Endothelial cell of umbilical vein (primary cell): ENCODE results near the gene THAP3. TPM values are rescaled to one million over a fixed set of nuclear protein-coding genes. Genes with fewer than 3 reads are reported as not detected.

Source experiments
- BruUV-seq: library from RNA; stranded (reverse); fragments of 400-500 nt; replicated peaks from 2 replicates; lab custom pipeline; 2021; lab: Mats Ljungman, UMichigan
- CTCF ChIA-PET: fragments of 300-600, 350-600 bp; sonication (Branson Sonifier 250); formaldehyde crosslinking; loops from one replicate; lab custom pipeline; 2021; ENCODE audit warnings: antibody characterized with exemption, inconsistent platforms; lab: Charles Lee
- POLR2A ChIA-PET: fragments of 300-600, 350-600 bp; sonication (Branson Sonifier 250); formaldehyde crosslinking; loops from one replicate; lab custom pipeline; 2021; ENCODE audit warnings: antibody characterized with exemption, inconsistent platforms; lab: Charles Lee
- DNase-seq: peaks from one replicate; pipeline ENCODE4 v3.0.0-alpha.2; 2011; ENCODE audit warnings: low read depth, low spot score
- FAIRE-seq: peaks from 2 replicates; lab custom pipeline; 2011; peaks lifted over from hg19 to GRCh38; lab: Jason Lieb, UNC
- H2AFZ ChIP-seq: 2 replicates; pipeline ENCODE4 v1.6.0; 2012; ENCODE audit warnings: low read depth, low read length, control low read depth, inconsistent platforms
- H3K27ac ChIP-seq: 2 replicates; pipeline ENCODE4 v1.5.1; 2011; ENCODE audit warnings: low read depth, mild to moderate bottlenecking, control low read depth, low read length, moderate library complexity; ENCODE audit not compliant: insufficient read depth
- H3K27me3 ChIP-seq, 2 experiments: 2 replicates each; pipeline versions ENCODE4 v1.6.0 to v1.6.1; 2011; ENCODE audit warnings: low read length in 2 of 2, mixed read lengths in 1 of 2; ENCODE audit not compliant: control insufficient read depth in 2 of 2, insufficient read depth in 2 of 2
- H3K36me3 ChIP-seq, 2 experiments: 2 replicates in 1 of 2; 3 replicates in 1 of 2; pipeline ENCODE4 v1.5.1; 2011; ENCODE audit warnings: low read length in 2 of 2, mild to moderate bottlenecking in 1 of 2, moderate library complexity in 1 of 2; ENCODE audit not compliant: control insufficient read depth in 2 of 2, insufficient read depth in 2 of 2; ENCODE audit errors: extremely low read depth in 1 of 2
- H3K4me1 ChIP-seq: 3 replicates; pipeline ENCODE4 v1.5.1; 2011; ENCODE audit warnings: mild to moderate bottlenecking, low read length; ENCODE audit not compliant: control insufficient read depth, insufficient read depth; ENCODE audit errors: extremely low read depth
- H3K4me2 ChIP-seq: 2 replicates; pipeline ENCODE4 v1.6.1; 2011; ENCODE audit warnings: low read length, control low read depth, mixed read lengths; ENCODE audit not compliant: insufficient read depth
- H3K4me3 ChIP-seq, 3 experiments: fragments of 200-600 bp in 1 of 3; sonication (generic), shearing (Covaris generic) in 1 of 3; replicated peaks in 1 of 3; 2 replicates each; pipeline ENCODE4 v1.5.1; 2011 to 2016; ENCODE audit warnings: control low read depth in 3 of 3, low read length in 3 of 3, mild to moderate bottlenecking in 2 of 3, inconsistent platforms in 1 of 3, low read depth in 1 of 3, moderate library complexity in 1 of 3; ENCODE audit not compliant: insufficient read depth in 1 of 3
- H3K79me2 ChIP-seq: 2 replicates; pipeline ENCODE4 v1.6.0; 2012; ENCODE audit warnings: low read length, inconsistent platforms; ENCODE audit not compliant: control insufficient read depth, insufficient read depth
- H3K9ac ChIP-seq: replicated peaks from 2 replicates; pipeline ENCODE3; 2011; ENCODE audit warnings: low read length, control low read depth; ENCODE audit not compliant: insufficient read depth; ENCODE audit errors: extremely low read depth
- H3K9me1 ChIP-seq: replicated peaks from 3 replicates; pipeline ENCODE4 v1.6.0; 2011; ENCODE audit warnings: mild to moderate bottlenecking, low read length; ENCODE audit not compliant: control insufficient read depth, insufficient read depth; ENCODE audit errors: extremely low read depth
- H3K9me3 ChIP-seq: replicated peaks from 2 replicates; pipeline ENCODE4 v1.5.1; 2012; ENCODE audit warnings: low read length, inconsistent platforms; ENCODE audit not compliant: control insufficient read depth, insufficient read depth
- H4K20me1 ChIP-seq: replicated peaks from 2 replicates; pipeline ENCODE3; 2011; ENCODE audit warnings: mild to moderate bottlenecking, low read length; ENCODE audit not compliant: control insufficient read depth, insufficient read depth; ENCODE audit errors: extremely low read depth
- EZH2 ChIP-seq: IDR thresholded peaks from 2 replicates; pipeline ENCODE4 v1.6.1; 2012; ENCODE audit warnings: borderline replicate concordance, low read depth, mild to moderate bottlenecking, moderate library complexity, low read length, inconsistent platforms; ENCODE audit not compliant: severe bottlenecking
- FOS ChIP-seq: IDR thresholded peaks from 2 replicates; pipeline ENCODE4 v1.6.1; 2011; ENCODE audit warnings: mild to moderate bottlenecking, low read length, moderate library complexity, borderline replicate concordance; ENCODE audit not compliant: insufficient read depth
- GATA2 ChIP-seq: IDR thresholded peaks from 2 replicates; pipeline ENCODE4 v1.7.0; 2011; ENCODE audit warnings: low read depth, mild to moderate bottlenecking, moderate library complexity, mixed read lengths, low read length; ENCODE audit not compliant: insufficient read length, insufficient read depth
- MYC ChIP-seq: IDR thresholded peaks from one replicate; pipeline ENCODE4 v1.6.1; 2011; ENCODE audit warnings: mild to moderate bottlenecking, low read depth, low read length
- POLR2A ChIP-seq: IDR thresholded peaks from 2 replicates; pipeline ENCODE4 v1.6.1; 2012; ENCODE audit warnings: low read depth, mild to moderate bottlenecking, control low read depth, low read length
- dilution Hi-C: fragments of 300-500 bp; cut with MboI; formaldehyde crosslinking; loops from one replicate; pipeline ENCODE4 v1.15.0; 2019; ENCODE audit warnings: low sequenced_read_pairs; ENCODE audit not compliant: extremely low pct_ligation_motif_present
- intact Hi-C: fragments of 100-400 bp; cut with micrococcal nuclease; formaldehyde crosslinking; loops from one replicate; pipeline ENCODE4 v1.10.0; 2022
- polyA plus RNA-seq, 4 experiments: library from polyadenylated mRNA; depleted of rRNA in 3 of 4; stranded (reverse) in 3 of 4; unstranded in 1 of 4; fragments of >200 nt; gene quantifications; 2 replicates each; pipeline versions ENCODE4 v1.2.1 to v1.2.3, GENCODE V29; 2011 to 2012; ENCODE audit warnings: missing spikeins in 1 of 4
- total RNA-seq: library from RNA; stranded (reverse); gene quantifications from 2 replicates; pipeline ENCODE4 v1.2.3, GENCODE V29; 2021
- TF ChIP-seq, protein P1 (sequence below): IDR thresholded peaks from 2 replicates; pipeline ENCODE4 v1.6.1; 2011; ENCODE audit not compliant: insufficient read depth, insufficient read length
- TF ChIP-seq, protein P2 (sequence below), 2 donors: IDR thresholded peaks; 1 replicate in 1 of 2; 2 replicates in 1 of 2; pipeline ENCODE4 v1.5.1; 2011; ENCODE audit warnings: low read length in 2 of 2, mild to moderate bottlenecking in 2 of 2, moderate library complexity in 2 of 2, control low read depth in 1 of 2, inconsistent platforms in 1 of 2, low read depth in 1 of 2; ENCODE audit not compliant: insufficient read depth in 1 of 2; ENCODE audit errors: extremely low read depth in 1 of 2

The THAP3 gene
- total and polyA plus RNA-seq, 2 donors (not counting 3 experiments of a cell fraction or from before 2014, with no cell fraction given), result 11.3 to 16.7 TPM

DNA sequence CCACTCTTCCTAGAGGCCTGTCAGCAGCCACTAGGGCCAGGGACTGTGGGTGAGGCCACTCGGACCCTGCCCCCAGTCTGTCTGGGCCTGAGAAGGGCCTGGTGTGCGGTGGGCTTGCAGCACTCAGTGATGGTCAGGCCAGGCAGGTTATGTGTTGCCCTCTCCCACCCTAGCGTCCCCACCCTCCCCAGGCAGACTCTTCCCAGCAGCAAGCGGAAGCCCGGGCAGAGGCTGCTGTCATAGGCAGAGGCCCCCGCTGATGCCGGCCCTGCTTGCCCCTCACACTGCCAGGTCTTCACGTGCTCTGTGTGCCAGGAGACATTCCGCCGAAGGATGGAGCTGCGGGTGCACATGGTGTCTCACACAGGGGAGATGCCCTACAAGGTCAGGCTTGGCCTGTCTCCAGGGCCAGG is 38.3 kb upstream of the THAP3 start:
- Histone ChIP-seq H3K27ac (no peak overlapping the region), H3K4me1 (no peaks in the 10 kb centered on the region), H3K79me2 (peaks cover 2% of the 10 kb centered on the region), H3K9me1 (no peaks in the 10 kb centered on the region), H3K27me3 (no peaks in the 10 kb centered on the region), H3K4me2 (no peak overlapping the region), H3K9ac (no peak overlapping the region), H3K4me3 (no peak overlapping the region), H2AFZ (no peak overlapping the region), H3K9me3 (no peaks in the 10 kb centered on the region), H3K36me3 (peaks cover 0 to 14% of the 10 kb centered on the region in 2 experiments), H4K20me1 (no peaks in the 10 kb centered on the region)
- FAIRE-seq (no peak), DNase-seq (no peak)
- intact Hi-C loops (no loop called here), dilution Hi-C loops (no loop called here)
- POLR2A ChIA-PET, result no interaction called here
- CTCF ChIA-PET, result no interaction called here
- no TSS peak for BruUV-seq
- TF ChIP-seq GATA2, result no peak
- no peak for TF ChIP-seq FOS
- TF ChIP-seq EZH2, result no peak
- TF ChIP-seq, protein P1, sequence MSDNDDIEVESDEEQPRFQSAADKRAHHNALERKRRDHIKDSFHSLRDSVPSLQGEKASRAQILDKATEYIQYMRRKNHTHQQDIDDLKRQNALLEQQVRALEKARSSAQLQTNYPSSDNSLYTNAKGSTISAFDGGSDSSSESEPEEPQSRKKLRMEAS, result no peak
- no peak for TF ChIP-seq POLR2A
- TF ChIP-seq, protein P2, sequence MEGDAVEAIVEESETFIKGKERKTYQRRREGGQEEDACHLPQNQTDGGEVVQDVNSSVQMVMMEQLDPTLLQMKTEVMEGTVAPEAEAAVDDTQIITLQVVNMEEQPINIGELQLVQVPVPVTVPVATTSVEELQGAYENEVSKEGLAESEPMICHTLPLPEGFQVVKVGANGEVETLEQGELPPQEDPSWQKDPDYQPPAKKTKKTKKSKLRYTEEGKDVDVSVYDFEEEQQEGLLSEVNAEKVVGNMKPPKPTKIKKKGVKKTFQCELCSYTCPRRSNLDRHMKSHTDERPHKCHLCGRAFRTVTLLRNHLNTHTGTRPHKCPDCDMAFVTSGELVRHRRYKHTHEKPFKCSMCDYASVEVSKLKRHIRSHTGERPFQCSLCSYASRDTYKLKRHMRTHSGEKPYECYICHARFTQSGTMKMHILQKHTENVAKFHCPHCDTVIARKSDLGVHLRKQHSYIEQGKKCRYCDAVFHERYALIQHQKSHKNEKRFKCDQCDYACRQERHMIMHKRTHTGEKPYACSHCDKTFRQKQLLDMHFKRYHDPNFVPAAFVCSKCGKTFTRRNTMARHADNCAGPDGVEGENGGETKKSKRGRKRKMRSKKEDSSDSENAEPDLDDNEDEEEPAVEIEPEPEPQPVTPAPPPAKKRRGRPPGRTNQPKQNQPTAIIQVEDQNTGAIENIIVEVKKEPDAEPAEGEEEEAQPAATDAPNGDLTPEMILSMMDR (IDR thresholded peaks at IDR 0.05; ENCODE audit: extremely low read depth in 1 of 2, insufficient read depth in 1 of 2, low read depth in 1 of 2, low read length in 2 of 2), result no peak
- no peak for TF ChIP-seq MYC
